ENCODE data around the gene POLD2.

Gene POLD2

GRCh38 chr7:44065431-44066110 lies 57.8 kb downstream of the POLD2 start, which contains the start of gene PGAM2:
Gene PGAM2 (minus strand): TSS chr7:44065567. CDS start chr7:44065529, 38 bp downstream.
- Histone ChIP-seq H3K4me3 (peak within 1 kb of the TSS; percentile 46), H3K27ac (peak within 1 kb of the TSS; percentile 19 to 35)
- no peak for TF ChIP-seq CTCF (IDR thresholded peaks at IDR 0.05)
- DNase-seq (ENCODE audit: low spot score), result peak; percentile 85

GRCh38 chr7:44064791-44065430 lies 58.4 kb downstream of the POLD2 start:
- peak overlapping the region; percentile 46 for H3K4me3 ChIP-seq
- peak overlapping the region; percentile 19 to 35 for H3K27ac ChIP-seq
- no peak for TF ChIP-seq CTCF (IDR thresholded peaks at IDR 0.05)
- DNase-seq (ENCODE audit: low spot score), result peak; percentile 67

Data from coronary artery (tissue), 2 donors.